Fibroblast of lung (primary cell): ENCODE data around the gene PBX4. TPM values are rescaled to one million over a fixed set of nuclear protein-coding genes. Genes with fewer than 3 reads are reported as not detected.

Source experiments
- DNase-seq, 2 donors: peaks; one replicate each; pipeline versions ENCODE4 v3.0.0 to v3.0.0-alpha.2; 2010; ENCODE audit warnings: low read depth in 2 of 2
- H2AFZ ChIP-seq: 2 replicates; pipeline ENCODE4 v1.5.1; 2012; ENCODE audit warnings: low read length, control low read depth, inconsistent platforms
- H3K27ac ChIP-seq: 2 replicates; pipeline ENCODE4 v1.5.1; 2011; ENCODE audit warnings: low read length, control low read depth; ENCODE audit not compliant: insufficient read depth
- H3K27me3 ChIP-seq: 2 replicates; pipeline ENCODE4 v1.5.1; 2011; ENCODE audit warnings: mild to moderate bottlenecking, low read length; ENCODE audit not compliant: control insufficient read depth, insufficient read depth
- H3K36me3 ChIP-seq: 2 replicates; pipeline ENCODE4 v1.5.1; 2011; ENCODE audit warnings: low read length; ENCODE audit not compliant: control insufficient read depth, insufficient read depth
- H3K4me1 ChIP-seq: 2 replicates; pipeline ENCODE4 v1.5.1; 2011; ENCODE audit warnings: low read length; ENCODE audit not compliant: control insufficient read depth, insufficient read depth; ENCODE audit errors: extremely low read depth
- H3K4me2 ChIP-seq: 2 replicates; pipeline ENCODE4 v1.5.1; 2011; ENCODE audit warnings: low read length, control low read depth; ENCODE audit not compliant: insufficient read depth; ENCODE audit errors: extremely low read depth
- H3K4me3 ChIP-seq, 4 experiments: fragments of 200-600 bp in 1 of 4; sonication (generic) in 1 of 4; replicated peaks in 1 of 4; 2 replicates each; pipeline ENCODE4 v1.5.1; 2011 to 2016; ENCODE audit warnings: low read length in 4 of 4, low read depth in 3 of 4, mild to moderate bottlenecking in 3 of 4, control low read depth in 2 of 4, inconsistent platforms in 1 of 4, mixed read lengths in 1 of 4; ENCODE audit not compliant: insufficient read depth in 1 of 4; ENCODE audit errors: control extremely low read depth in 1 of 4
- H3K79me2 ChIP-seq: 2 replicates; pipeline ENCODE4 v1.5.1; 2012; ENCODE audit warnings: mild to moderate bottlenecking, low read length, inconsistent platforms; ENCODE audit not compliant: control insufficient read depth, insufficient read depth
- H3K9ac ChIP-seq: 2 replicates; pipeline ENCODE4 v1.5.1; 2011; ENCODE audit warnings: mild to moderate bottlenecking, low read length, control low read depth; ENCODE audit not compliant: insufficient read depth
- H3K9me3 ChIP-seq: 2 replicates; pipeline ENCODE4 v1.5.1; 2012; ENCODE audit warnings: low read depth, low read length; ENCODE audit not compliant: control insufficient read depth, insufficient read depth
- H4K20me1 ChIP-seq: 2 replicates; pipeline ENCODE4 v1.5.1; 2011; ENCODE audit warnings: low read length; ENCODE audit not compliant: control insufficient read depth, insufficient read depth; ENCODE audit errors: extremely low read depth
- EZH2 ChIP-seq: IDR thresholded peaks from 2 replicates; pipeline ENCODE4 v1.5.1; 2012; ENCODE audit warnings: low read length, control low read depth, mild to moderate bottlenecking; ENCODE audit errors: missing control alignments
- polyA plus RNA-seq, 2 donors: library from polyadenylated mRNA; depleted of rRNA in 1 of 2; stranded (reverse) in 1 of 2; unstranded in 1 of 2; fragments of >200 nt; gene quantifications; 2 replicates each; pipeline ENCODE4 v1.2.1, GENCODE V29; 2011 to 2012; ENCODE audit warnings: missing spikeins in 1 of 2
- total RNA-seq: library from RNA; depleted of rRNA; stranded (reverse); fragments of >200 nt; gene quantifications from 2 replicates; pipeline ENCODE4 v1.2.1, GENCODE V29; 2014
- TF ChIP-seq, protein P1 (sequence below), 2 donors: IDR thresholded peaks in 1 of 2; conservative IDR thresholded peaks in 1 of 2; 1 replicate in 1 of 2; 2 replicates in 1 of 2; pipeline ENCODE4 v1.5.1; 2011 to 2012; ENCODE audit warnings: low read length in 2 of 2, control low read depth in 1 of 2, inconsistent platforms in 1 of 2, low read depth in 1 of 2, mild to moderate bottlenecking in 1 of 2

PBX4 gene
- total and polyA plus RNA-seq, 2 donors (not counting 1 experiment from before 2014, with no cell fraction given): 0.39 to 1.7 TPM

DNA sequence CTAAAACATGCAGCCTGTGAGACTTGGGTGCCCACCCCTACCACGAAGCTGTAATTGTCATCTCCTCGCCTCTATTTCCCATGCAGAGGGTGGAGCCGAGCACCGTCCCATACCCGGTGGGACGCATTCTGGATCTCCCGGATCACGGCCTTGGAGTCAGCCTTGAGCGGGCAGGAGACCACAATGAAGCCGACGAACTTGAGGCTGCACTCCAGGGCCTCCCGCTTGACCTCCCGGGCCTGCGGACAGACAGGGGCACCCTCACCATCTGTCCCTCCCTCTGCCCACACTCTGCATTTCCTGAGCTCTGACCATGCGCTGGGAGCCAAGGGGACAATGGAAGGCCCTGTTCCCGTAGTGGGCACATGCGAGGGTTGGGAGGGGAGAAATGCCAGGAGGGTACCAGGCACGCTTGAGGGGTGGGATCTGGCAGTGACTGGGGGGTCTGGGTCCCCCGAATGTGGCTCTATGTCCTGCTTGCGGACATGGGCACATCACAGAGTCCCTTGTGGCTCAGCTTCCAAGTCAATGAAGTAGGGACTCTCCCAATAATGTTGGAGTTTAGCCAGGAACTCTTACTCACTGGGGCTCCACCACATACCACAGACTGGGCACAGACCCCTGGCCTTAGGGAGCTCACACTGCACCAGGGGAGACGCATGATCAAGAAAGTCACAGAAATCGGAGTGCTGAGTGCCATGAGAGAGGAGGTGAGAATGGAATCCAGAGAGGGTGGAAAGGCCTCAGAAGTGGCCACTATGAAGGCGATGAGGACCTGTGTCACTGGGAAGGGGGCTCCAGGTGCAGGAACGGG lies 34.2 kb upstream of the PBX4 start:
- H3K36me3 ChIP-seq: peaks cover 52% of the 10 kb centered on the region

DNA sequence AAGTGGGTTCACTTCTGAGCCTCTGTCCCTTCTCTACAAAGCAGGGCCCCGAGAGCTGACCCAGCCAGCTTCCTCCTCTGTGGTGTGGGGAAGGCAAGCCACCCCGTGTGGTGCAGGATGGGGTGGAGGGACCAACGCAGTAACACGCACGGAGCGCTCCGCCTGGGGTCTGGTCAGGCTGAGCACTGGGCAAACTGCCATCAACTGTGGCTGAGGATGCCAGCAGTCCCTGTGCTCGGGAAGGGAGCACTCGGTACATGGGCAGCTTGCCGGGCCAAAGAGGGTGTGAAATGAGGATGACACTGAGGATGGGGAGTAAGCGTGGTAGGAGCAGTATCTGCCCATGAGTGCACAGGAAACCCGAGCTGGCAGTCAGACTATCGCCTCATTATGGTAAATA lies 32.6 kb upstream of the PBX4 start:
- Histone ChIP-seq H3K9me3 (no peaks in the 10 kb centered on the region), H3K36me3 (peaks cover 53% of the 10 kb centered on the region), H3K27ac (no peak overlapping the region), H4K20me1 (no peaks in the 10 kb centered on the region), H3K4me3 (no peak overlapping the region), H3K4me2 (no peak overlapping the region), H2AFZ (no peak overlapping the region), H3K79me2 (no peaks in the 10 kb centered on the region), H3K9ac (no peak overlapping the region), H3K27me3 (no peaks in the 10 kb centered on the region), H3K4me1 (no peaks in the 10 kb centered on the region)
- TF ChIP-seq, protein P1, sequence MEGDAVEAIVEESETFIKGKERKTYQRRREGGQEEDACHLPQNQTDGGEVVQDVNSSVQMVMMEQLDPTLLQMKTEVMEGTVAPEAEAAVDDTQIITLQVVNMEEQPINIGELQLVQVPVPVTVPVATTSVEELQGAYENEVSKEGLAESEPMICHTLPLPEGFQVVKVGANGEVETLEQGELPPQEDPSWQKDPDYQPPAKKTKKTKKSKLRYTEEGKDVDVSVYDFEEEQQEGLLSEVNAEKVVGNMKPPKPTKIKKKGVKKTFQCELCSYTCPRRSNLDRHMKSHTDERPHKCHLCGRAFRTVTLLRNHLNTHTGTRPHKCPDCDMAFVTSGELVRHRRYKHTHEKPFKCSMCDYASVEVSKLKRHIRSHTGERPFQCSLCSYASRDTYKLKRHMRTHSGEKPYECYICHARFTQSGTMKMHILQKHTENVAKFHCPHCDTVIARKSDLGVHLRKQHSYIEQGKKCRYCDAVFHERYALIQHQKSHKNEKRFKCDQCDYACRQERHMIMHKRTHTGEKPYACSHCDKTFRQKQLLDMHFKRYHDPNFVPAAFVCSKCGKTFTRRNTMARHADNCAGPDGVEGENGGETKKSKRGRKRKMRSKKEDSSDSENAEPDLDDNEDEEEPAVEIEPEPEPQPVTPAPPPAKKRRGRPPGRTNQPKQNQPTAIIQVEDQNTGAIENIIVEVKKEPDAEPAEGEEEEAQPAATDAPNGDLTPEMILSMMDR (conservative IDR thresholded peaks at IDR 0.05 in 1 of 2, IDR thresholded peaks at IDR 0.05 in 1 of 2; ENCODE audit: low read depth in 1 of 2, low read length in 2 of 2): no peak
- no peak for TF ChIP-seq EZH2
- no peak for DNase-seq

More for the DNA sequence above, 34.2 kb upstream of the PBX4 start:
- H4K20me1 ChIP-seq: no peaks in the 10 kb centered on the region
- H3K4me2 ChIP-seq: no peak overlapping the region
- H3K27ac ChIP-seq: no peak overlapping the region
- H3K4me1 ChIP-seq: no peaks in the 10 kb centered on the region
- TF ChIP-seq, protein P1 (conservative IDR thresholded peaks at IDR 0.05 in 1 of 2, IDR thresholded peaks at IDR 0.05 in 1 of 2; ENCODE audit: low read depth in 1 of 2, low read length in 2 of 2): no peak
- no peak for TF ChIP-seq EZH2
- H3K9me3 ChIP-seq: no peaks in the 10 kb centered on the region
- peak in 1 of 2 donors; percentile 39 for DNase-seq
- H3K79me2 ChIP-seq: no peaks in the 10 kb centered on the region
- no peaks in the 10 kb centered on the region for H3K27me3 ChIP-seq
- H2AFZ ChIP-seq: no peak overlapping the region
- H3K4me3 ChIP-seq: no peak overlapping the region
- H3K9ac ChIP-seq: no peak overlapping the region

DNA sequence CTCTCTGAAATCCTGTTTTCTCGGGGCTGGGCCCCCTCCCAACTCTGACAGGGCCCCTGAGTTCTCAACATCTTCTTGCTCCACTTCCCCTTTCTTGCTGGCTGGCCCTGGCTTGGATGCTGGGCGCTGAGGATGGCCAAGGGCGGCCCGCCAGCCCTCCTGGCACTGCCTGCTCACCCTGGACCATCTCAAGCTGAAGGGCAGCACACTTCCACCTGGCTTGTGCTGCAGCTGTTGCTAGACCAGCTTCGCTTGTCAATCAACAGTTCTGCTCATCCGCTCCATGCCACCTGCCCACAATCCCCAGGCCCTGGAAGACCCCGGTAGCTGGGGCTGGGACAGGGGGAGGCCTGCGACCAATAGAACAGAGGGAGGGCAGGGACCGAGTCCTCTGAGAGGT lies 31.8 kb upstream of the PBX4 start:
- TF ChIP-seq, protein P1 (conservative IDR thresholded peaks at IDR 0.05 in 1 of 2, IDR thresholded peaks at IDR 0.05 in 1 of 2; ENCODE audit: low read depth in 1 of 2, low read length in 2 of 2): no peak
- no peak for TF ChIP-seq EZH2
- H3K9ac ChIP-seq: no peak overlapping the region
- no peaks in the 10 kb centered on the region for H3K9me3 ChIP-seq
- no peak overlapping the region for H2AFZ ChIP-seq
- no peak overlapping the region for H3K4me2 ChIP-seq
- no peaks in the 10 kb centered on the region for H4K20me1 ChIP-seq
- H3K36me3 ChIP-seq: peaks cover 52% of the 10 kb centered on the region
- H3K27ac ChIP-seq: no peak overlapping the region
- H3K79me2 ChIP-seq: no peaks in the 10 kb centered on the region
- H3K4me1 ChIP-seq: no peaks in the 10 kb centered on the region
- H3K27me3 ChIP-seq: no peaks in the 10 kb centered on the region
- H3K4me3 ChIP-seq: no peak overlapping the region
- no peak for DNase-seq
